Uterus (tissue), 4 donors: ENCODE data around the gene CRMP1. TPM values are rescaled to one million over a fixed set of nuclear protein-coding genes. Genes with fewer than 3 reads are reported as not detected.

Experiments
- DNase-seq, 2 donors: peaks; one replicate each; pipeline ENCODE4 v3.0.0-alpha.2; 2019 to 2020
- H3K27ac ChIP-seq, 2 donors: fragments of 200-600 bp; sonication (generic); 1 replicate in 1 of 2; 2 replicates in 1 of 2; pipeline ENCODE4 v1.5.1; 2016 to 2018
- H3K27me3 ChIP-seq, 2 donors: fragments of 200-600 bp; sonication (generic); one replicate each; pipeline ENCODE4 v1.5.1; 2018 to 2019; ENCODE audit warnings: control low read depth in 1 of 2
- H3K36me3 ChIP-seq, 2 donors: fragments of 200-600 bp; sonication (generic); one replicate each; pipeline ENCODE4 v1.5.1; 2019; ENCODE audit warnings: control low read depth in 1 of 2
- H3K4me1 ChIP-seq, 2 donors: fragments of 200-600 bp; sonication (generic); one replicate each; pipeline ENCODE4 v1.5.1; 2018 to 2019; ENCODE audit warnings: control low read depth in 1 of 2
- H3K4me3 ChIP-seq, 2 donors: fragments of 200-600 bp; sonication (generic); 1 replicate in 1 of 2; 2 replicates in 1 of 2; pipeline ENCODE4 v1.5.1; 2018 to 2019; ENCODE audit warnings: mild to moderate bottlenecking in 1 of 2
- H3K9me3 ChIP-seq, 2 donors: fragments of 200-600 bp; sonication (generic); one replicate each; pipeline ENCODE4 v1.5.1; 2019; ENCODE audit warnings: control low read depth in 1 of 2
- CTCF ChIP-seq, 4 experiments: fragments of 200-600 bp in 2 of 4; fragments of 450-650 bp in 2 of 4; sonication (generic) in 2 of 4; IDR thresholded peaks; one replicate each; pipeline ENCODE4 v1.5.1; 2016 to 2019; ENCODE audit warnings: antibody characterized with exemption in 4 of 4, mild to moderate bottlenecking in 2 of 4, moderate library complexity in 1 of 4
- POLR2A ChIP-seq, 2 donors: fragments of 450-650 bp; IDR thresholded peaks; one replicate each; pipeline ENCODE4 v1.6.1; 2016; ENCODE audit warnings: antibody characterized with exemption in 2 of 2, mild to moderate bottlenecking in 1 of 2, moderate library complexity in 1 of 2
- intact Hi-C: fragments of 100-400 bp; cut with DNase I; formaldehyde crosslinking; loops from one replicate; pipeline ENCODE4 v1.15.1; 2023; ENCODE audit warnings: low total_unique reads
- total RNA-seq, 4 donors: library from RNA; depleted of rRNA in 3 of 4; stranded (reverse); fragments of >200 nt in 3 of 4; gene quantifications; one replicate each; pipeline versions ENCODE4 v1.1.0 to v1.2.4, GENCODE V29; 2014 to 2023
- donor health status: DM: yes; HTN: yes; CAD: no.

Gene CRMP1
- total RNA-seq, 4 donors from 2014 or later: 0.59 to 42.8 (median 2.3) TPM

GRCh38 chr4:5809216-5809776 lies 83.6 kb downstream of the CRMP1 start:
- no peaks in the 10 kb centered on the region for H3K4me1 ChIP-seq
- H3K4me3 ChIP-seq: no peak overlapping the region
- no peak overlapping the region for H3K27ac ChIP-seq
- H3K9me3 ChIP-seq: peaks cover 0 to 9% of the 10 kb centered on the region in 2 donors
- no peaks in the 10 kb centered on the region for H3K36me3 ChIP-seq
- no peak for DNase-seq
- TF ChIP-seq POLR2A (IDR thresholded peaks at IDR 0.05) (no peak), CTCF (IDR thresholded peaks at IDR 0.05) (no peak)
- intact Hi-C loops: no loop called here
- H3K27me3 ChIP-seq: no peaks in the 10 kb centered on the region

DNA sequence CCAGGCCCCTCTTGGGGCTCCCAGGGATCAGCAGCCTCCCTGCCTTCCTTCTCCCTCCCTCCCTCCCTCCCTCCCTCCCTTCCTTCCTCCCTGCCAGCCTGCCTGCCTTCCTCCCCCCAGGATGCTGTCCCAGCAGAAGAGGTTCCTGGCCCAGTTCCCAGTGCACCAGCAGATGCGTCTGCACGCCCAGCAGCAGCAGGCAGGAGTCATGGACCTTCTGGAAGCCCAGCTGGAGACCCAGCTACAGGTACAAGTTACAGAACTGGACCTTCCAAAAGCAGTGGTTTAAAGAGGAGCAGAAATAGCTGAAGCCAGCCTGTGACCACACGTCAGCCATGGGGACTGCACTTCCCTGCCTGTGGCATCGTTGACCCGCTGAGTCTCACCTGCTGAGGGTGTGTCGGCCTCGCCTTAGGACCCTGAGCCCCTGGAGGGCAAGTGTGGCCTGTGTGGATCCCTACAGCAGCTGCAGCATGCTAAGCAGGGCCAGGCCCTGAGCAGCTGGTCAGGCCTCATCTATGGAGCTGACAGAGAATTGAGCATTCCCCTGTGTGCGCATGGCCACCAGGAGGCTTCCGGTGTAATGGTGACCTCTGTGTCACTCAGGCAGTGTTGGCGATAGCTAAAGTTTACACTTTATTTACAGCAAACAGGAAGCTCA lies 84.7 kb downstream of the CRMP1 start:
- intact Hi-C loops: no loop called here

GRCh38 chr4:5805270-5805669 lies 87.6 kb downstream of the CRMP1 start:
- no peaks in the 10 kb centered on the region for H3K36me3 ChIP-seq
- peaks cover 0 to 4% of the 10 kb centered on the region in 2 donors for H3K9me3 ChIP-seq
- intact Hi-C loops: no loop called here

More for the DNA sequence above, 84.7 kb downstream of the CRMP1 start:
- Histone ChIP-seq H3K9me3 (peaks cover 0 to 9% of the 10 kb centered on the region in 2 donors), H3K27ac (no peak overlapping the region), H3K4me1 (no peaks in the 10 kb centered on the region), H3K4me3 (no peak overlapping the region), H3K36me3 (no peaks in the 10 kb centered on the region), H3K27me3 (no peaks in the 10 kb centered on the region)
- DNase-seq: no peak
- TF ChIP-seq CTCF (IDR thresholded peaks at IDR 0.05): no peak
- TF ChIP-seq POLR2A (IDR thresholded peaks at IDR 0.05): no peak

DNA sequence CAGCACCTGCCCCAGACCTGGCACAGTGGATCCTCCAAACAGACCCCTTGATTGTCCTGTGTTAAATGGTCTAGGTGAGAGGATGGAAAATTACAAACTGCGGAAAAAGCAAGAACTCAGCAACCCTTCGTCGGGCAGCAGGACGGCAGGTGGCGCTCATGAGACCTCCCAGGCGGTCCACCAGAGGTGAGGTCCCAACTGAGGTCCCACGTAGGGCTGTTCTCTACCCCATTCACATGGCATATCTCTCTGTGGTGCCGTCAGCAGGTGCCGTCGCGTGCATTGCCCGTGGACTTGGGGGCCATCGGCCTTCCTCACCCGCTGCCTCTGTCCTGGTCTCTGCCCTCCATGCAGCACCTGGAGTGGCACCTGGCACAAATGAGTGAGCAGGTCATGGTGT lies 88.2 kb downstream of the CRMP1 start:
- Histone ChIP-seq H3K4me3 (no peak overlapping the region), H3K27ac (no peak overlapping the region), H3K36me3 (no peaks in the 10 kb centered on the region), H3K27me3 (no peaks in the 10 kb centered on the region), H3K4me1 (no peaks in the 10 kb centered on the region), H3K9me3 (no peaks in the 10 kb centered on the region)
- no peak for DNase-seq
- TF ChIP-seq POLR2A (IDR thresholded peaks at IDR 0.05) (no peak), CTCF (IDR thresholded peaks at IDR 0.05) (no peak)
- intact Hi-C loops: no loop called here

More at GRCh38 chr4:5805270-5805669, 87.6 kb downstream of the CRMP1 start:
- Histone ChIP-seq H3K4me3 (no peak overlapping the region), H3K27me3 (no peaks in the 10 kb centered on the region), H3K27ac (no peak overlapping the region), H3K4me1 (no peaks in the 10 kb centered on the region)
- DNase-seq: no peak
- TF ChIP-seq POLR2A (IDR thresholded peaks at IDR 0.05): no peak
- TF ChIP-seq CTCF (IDR thresholded peaks at IDR 0.05): no peak

DNA sequence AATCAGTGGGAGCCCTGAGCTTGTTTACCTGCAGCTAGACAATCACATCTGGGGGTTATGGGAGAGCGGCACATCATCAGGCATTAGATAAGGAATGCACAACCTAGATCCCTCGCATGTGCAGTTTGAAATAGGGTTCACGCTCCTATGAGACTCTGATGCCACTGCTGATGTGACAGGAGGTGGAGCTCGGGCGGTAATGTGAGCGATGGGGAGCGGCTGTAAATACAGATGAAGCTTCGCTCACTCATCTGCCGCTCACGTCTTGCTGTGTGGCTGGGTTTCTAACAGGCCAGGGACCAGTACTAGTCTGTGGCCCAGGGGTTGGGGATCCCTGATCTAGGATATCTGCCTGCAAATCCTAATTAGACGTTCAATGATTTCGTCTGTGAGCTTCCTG lies 90.3 kb downstream of the CRMP1 start:
- DNase-seq: no peak
- no peaks in the 10 kb centered on the region for H3K4me1 ChIP-seq
- no peaks in the 10 kb centered on the region for H3K36me3 ChIP-seq
- H3K27ac ChIP-seq: no peak overlapping the region
- intact Hi-C loops: no loop called here
- no peak overlapping the region for H3K4me3 ChIP-seq
- no peaks in the 10 kb centered on the region for H3K9me3 ChIP-seq
- TF ChIP-seq CTCF (IDR thresholded peaks at IDR 0.05): no peak
- no peaks in the 10 kb centered on the region for H3K27me3 ChIP-seq
